ENCODE data around the gene EVC2.
A peak's percentile ranks its signal among the peaks of the same experiment; 100 is the strongest.
"Not testable (repeated sequence)": the region's sequence is repeated elsewhere in the genome, so short reads cannot be mapped to it uniquely, and the experiment has no call there.

Gene EVC2

GRCh38 chr4:5615496-5616075 lies 92.8 kb downstream of the EVC2 start:
- DNase-seq: no peak

GRCh38 chr4:5611750-5612149 lies 96.6 kb downstream of the EVC2 start:
- no peak for DNase-seq

GRCh38 chr4:5609306-5610007 lies 98.9 kb downstream of the EVC2 start:
- no peak for DNase-seq

- not testable (repeated sequence) for DNase-seq
These were observed 114.5 kb downstream of the EVC2 start for GRCh38 chr4:5593828-5594227.

GRCh38 chr4:5592272-5592671 lies 116.1 kb downstream of the EVC2 start:
- DNase-seq: no peak

GRCh38 chr4:5589495-5589894 lies 118.9 kb downstream of the EVC2 start:
- no peak for DNase-seq

GRCh38 chr4:5588046-5588445 lies 120.3 kb downstream of the EVC2 start:
- DNase-seq: no peak

- DNase-seq: no peak
These were observed 132.4 kb downstream of the EVC2 start for GRCh38 chr4:5575941-5576340.

GRCh38 chr4:5574386-5574785 lies 134.0 kb downstream of the EVC2 start:
- DNase-seq: no peak

GRCh38 chr4:5573965-5574364 lies 134.4 kb downstream of the EVC2 start:
- DNase-seq: no peak

GRCh38 chr4:5572751-5573150 lies 135.6 kb downstream of the EVC2 start:
- no peak for DNase-seq

GRCh38 chr4:5572114-5572513 lies 136.2 kb downstream of the EVC2 start:
- DNase-seq: no peak

- no peak for DNase-seq
These were observed 136.7 kb downstream of the EVC2 start for GRCh38 chr4:5571646-5572045.

GRCh38 chr4:5569451-5569850 lies 138.9 kb downstream of the EVC2 start:
- no peak for DNase-seq

GRCh38 chr4:5568931-5569330 lies 139.4 kb downstream of the EVC2 start:
- peak; percentile 23 for DNase-seq

GRCh38 chr4:5568336-5568735 lies 140.0 kb downstream of the EVC2 start:
- no peak for DNase-seq

GRCh38 chr4:5566991-5567390 lies 141.4 kb downstream of the EVC2 start:
- no peak for DNase-seq

GRCh38 chr4:5566526-5566925 lies 141.8 kb downstream of the EVC2 start:
- DNase-seq: no peak

GRCh38 chr4:5563856-5564255 lies 144.5 kb downstream of the EVC2 start:
- no peak for DNase-seq

- no peak for DNase-seq
These were observed 145.9 kb downstream of the EVC2 start for GRCh38 chr4:5562476-5562875.

- DNase-seq: no peak
These were observed 147.1 kb downstream of the EVC2 start for GRCh38 chr4:5561286-5561685.

- DNase-seq: no peak
These were observed 149.9 kb downstream of the EVC2 start for GRCh38 chr4:5558502-5558901.

- DNase-seq: no peak
These were observed 154.0 kb downstream of the EVC2 start for GRCh38 chr4:5554376-5554775.

- no peak for DNase-seq
These were observed 154.6 kb downstream of the EVC2 start for GRCh38 chr4:5553801-5554200.

- DNase-seq: no peak
These were observed 155.9 kb downstream of the EVC2 start for GRCh38 chr4:5552451-5552850.

Measured in DMS79 (cell line).